ENCODE data around the gene RAB30.
A peak's percentile ranks its signal among the peaks of the same experiment; 100 is the strongest.
"Not testable (repeated sequence)": the region's sequence is repeated elsewhere in the genome, so short reads cannot be mapped to it uniquely, and the experiment has no call there.

RAB30 gene

DNA sequence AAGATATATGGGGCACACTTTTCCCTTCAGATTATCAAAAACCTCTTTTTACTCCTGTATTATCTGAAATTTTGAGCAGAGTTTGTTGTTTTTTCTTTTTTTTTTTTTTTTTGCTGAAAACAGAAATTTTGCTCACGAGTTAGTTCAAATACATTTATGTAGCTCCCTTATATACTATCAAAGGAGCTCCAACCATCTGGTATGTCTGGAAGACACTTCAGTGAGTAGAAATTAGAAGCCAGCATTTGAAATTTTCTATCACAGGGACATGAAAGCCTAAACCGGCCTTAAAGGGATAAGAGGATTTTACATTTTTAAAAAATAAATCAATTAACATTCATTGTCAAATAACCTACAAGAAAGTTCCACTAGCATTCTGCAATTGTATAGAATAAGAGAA lies 96.8 kb downstream of the RAB30 start:
- Histone ChIP-seq H3K9me2 (replicated peaks; ENCODE audit: control insufficient read depth, low read length) (no peaks in the 10 kb centered on the region), H3K4me3 (ENCODE audit: low read length) (no peak overlapping the region), H3K9me3 (ENCODE audit: control insufficient read depth, insufficient read depth, low read length) (peaks cover 3% of the 10 kb centered on the region; the same call in 1 of the 2 replicates), H3K36me3 (ENCODE audit: control insufficient read depth, low read length) (peaks cover 28% of the 10 kb centered on the region), H3K27me3 (ENCODE audit: control insufficient read depth, low read length) (no peaks in the 10 kb centered on the region), H3K4me1 (ENCODE audit: control insufficient read depth, low read length) (peaks cover 84% of the 10 kb centered on the region), H3K27ac (ENCODE audit: low read depth, low read length) (no peak overlapping the region), H3K4me2 (ENCODE audit: low read length) (no peak overlapping the region), H3F3A (ENCODE audit: control insufficient read depth, insufficient read depth) (peaks cover 9% of the 10 kb centered on the region), H3K79me2 (ENCODE audit: control insufficient read depth, low read length) (peaks cover 3% of the 10 kb centered on the region; the same call in 1 of the 2 replicates), H4K20me1 (ENCODE audit: control insufficient read depth, insufficient read depth, low read depth, low read length) (no peaks in the 10 kb centered on the region)
- TF ChIP-seq EZH2phosphoT487 (IDR thresholded peaks at IDR 0.05; ENCODE audit: borderline replicate concordance, low read length), result no peak
- TF ChIP-seq, protein P1, sequence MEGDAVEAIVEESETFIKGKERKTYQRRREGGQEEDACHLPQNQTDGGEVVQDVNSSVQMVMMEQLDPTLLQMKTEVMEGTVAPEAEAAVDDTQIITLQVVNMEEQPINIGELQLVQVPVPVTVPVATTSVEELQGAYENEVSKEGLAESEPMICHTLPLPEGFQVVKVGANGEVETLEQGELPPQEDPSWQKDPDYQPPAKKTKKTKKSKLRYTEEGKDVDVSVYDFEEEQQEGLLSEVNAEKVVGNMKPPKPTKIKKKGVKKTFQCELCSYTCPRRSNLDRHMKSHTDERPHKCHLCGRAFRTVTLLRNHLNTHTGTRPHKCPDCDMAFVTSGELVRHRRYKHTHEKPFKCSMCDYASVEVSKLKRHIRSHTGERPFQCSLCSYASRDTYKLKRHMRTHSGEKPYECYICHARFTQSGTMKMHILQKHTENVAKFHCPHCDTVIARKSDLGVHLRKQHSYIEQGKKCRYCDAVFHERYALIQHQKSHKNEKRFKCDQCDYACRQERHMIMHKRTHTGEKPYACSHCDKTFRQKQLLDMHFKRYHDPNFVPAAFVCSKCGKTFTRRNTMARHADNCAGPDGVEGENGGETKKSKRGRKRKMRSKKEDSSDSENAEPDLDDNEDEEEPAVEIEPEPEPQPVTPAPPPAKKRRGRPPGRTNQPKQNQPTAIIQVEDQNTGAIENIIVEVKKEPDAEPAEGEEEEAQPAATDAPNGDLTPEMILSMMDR (IDR thresholded peaks at IDR 0.05; ENCODE audit: low read depth, low read length, poor library complexity, severe bottlenecking), result no peak

DNA sequence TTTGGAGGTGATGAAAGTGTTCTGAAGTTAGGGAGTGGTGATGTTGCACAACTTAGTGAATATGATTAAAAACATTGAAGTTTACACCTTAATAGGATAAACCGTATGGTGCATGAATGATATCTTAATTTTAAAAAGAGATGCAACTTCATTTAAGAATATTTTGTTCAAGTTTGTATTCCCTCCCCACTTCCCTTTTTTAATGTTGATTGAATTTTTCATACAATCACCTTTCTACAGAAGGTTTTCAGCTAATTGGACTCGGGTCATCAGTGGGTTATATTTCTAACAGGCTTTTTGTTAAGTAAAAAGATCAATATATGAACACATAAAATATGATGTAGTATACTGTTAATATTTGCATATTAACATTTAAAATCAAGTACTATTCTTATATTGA lies 97.6 kb downstream of the RAB30 start:
- no peak for TF ChIP-seq EZH2phosphoT487 (IDR thresholded peaks at IDR 0.05; ENCODE audit: borderline replicate concordance, low read length)
- TF ChIP-seq, protein P1 (IDR thresholded peaks at IDR 0.05; ENCODE audit: low read depth, low read length, poor library complexity, severe bottlenecking), result no peak
- H3K9me2 ChIP-seq (replicated peaks; ENCODE audit: control insufficient read depth, low read length), result no peaks in the 10 kb centered on the region
- H3K4me2 ChIP-seq (ENCODE audit: low read length), result peak overlapping the region; percentile 6; the same call in 1 of the 2 replicates
- peaks cover 3% of the 10 kb centered on the region; the same call in 1 of the 2 replicates for H3K9me3 ChIP-seq (ENCODE audit: control insufficient read depth, insufficient read depth, low read length)
- no peaks in the 10 kb centered on the region for H4K20me1 ChIP-seq (ENCODE audit: control insufficient read depth, insufficient read depth, low read depth, low read length)
- no peak overlapping the region for H3K27ac ChIP-seq (ENCODE audit: low read depth, low read length)
- H3K36me3 ChIP-seq (ENCODE audit: control insufficient read depth, low read length), result peaks cover 25% of the 10 kb centered on the region
- peaks cover 13% of the 10 kb centered on the region for H3F3A ChIP-seq (ENCODE audit: control insufficient read depth, insufficient read depth)
- H3K27me3 ChIP-seq (ENCODE audit: control insufficient read depth, low read length), result no peaks in the 10 kb centered on the region
- H3K4me3 ChIP-seq (ENCODE audit: low read length), result no peak overlapping the region
- H3K4me1 ChIP-seq (ENCODE audit: control insufficient read depth, low read length), result peaks cover 84% of the 10 kb centered on the region
- peaks cover 3% of the 10 kb centered on the region; the same call in 1 of the 2 replicates for H3K79me2 ChIP-seq (ENCODE audit: control insufficient read depth, low read length)

GRCh38 chr11:82972103-82972502 lies 99.6 kb downstream of the RAB30 start:
- Histone ChIP-seq H3K9me2 (replicated peaks; ENCODE audit: control insufficient read depth, low read length) (no peaks in the 10 kb centered on the region), H3K4me3 (ENCODE audit: low read length) (no peak overlapping the region), H3K9me3 (ENCODE audit: control insufficient read depth, insufficient read depth, low read length) (peaks cover 3% of the 10 kb centered on the region; the same call in 1 of the 2 replicates), H3K4me1 (ENCODE audit: control insufficient read depth, low read length) (peaks cover 71% of the 10 kb centered on the region), H3K79me2 (ENCODE audit: control insufficient read depth, low read length) (no peaks in the 10 kb centered on the region), H3F3A (ENCODE audit: control insufficient read depth, insufficient read depth) (peaks cover 13% of the 10 kb centered on the region), H3K27ac (ENCODE audit: low read depth, low read length) (no peak overlapping the region), H3K27me3 (ENCODE audit: control insufficient read depth, low read length) (no peaks in the 10 kb centered on the region), H3K4me2 (ENCODE audit: low read length) (no peak overlapping the region), H3K36me3 (ENCODE audit: control insufficient read depth, low read length) (peaks cover 8% of the 10 kb centered on the region), H4K20me1 (ENCODE audit: control insufficient read depth, insufficient read depth, low read depth, low read length) (no peaks in the 10 kb centered on the region)
- TF ChIP-seq EZH2phosphoT487 (IDR thresholded peaks at IDR 0.05; ENCODE audit: borderline replicate concordance, low read length), result no peak
- TF ChIP-seq, protein P1 (IDR thresholded peaks at IDR 0.05; ENCODE audit: low read depth, low read length, poor library complexity, severe bottlenecking), result no peak

DNA sequence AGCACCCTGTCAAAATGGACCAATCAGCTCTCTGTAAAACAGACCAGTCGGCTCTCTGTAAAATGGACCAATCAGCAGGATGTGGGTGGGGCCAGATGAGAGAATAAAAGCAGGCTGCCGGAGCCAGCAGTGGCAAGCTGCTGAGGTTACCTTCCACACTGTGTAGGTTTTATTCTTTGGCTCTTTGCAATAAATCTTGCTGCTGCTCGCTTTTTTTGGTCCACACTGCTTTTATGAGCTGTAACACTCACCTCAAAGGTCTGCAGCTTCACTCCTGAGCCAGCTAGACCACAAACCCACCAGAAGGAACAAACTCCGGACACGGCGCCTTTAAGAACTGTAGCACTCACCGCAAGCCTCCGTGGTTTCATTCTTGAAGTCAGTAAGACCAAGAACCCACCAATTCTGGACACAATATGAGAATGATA lies 100.2 kb downstream of the RAB30 start:
- H3F3A ChIP-seq (ENCODE audit: control insufficient read depth, insufficient read depth), result peaks cover 13% of the 10 kb centered on the region
- H3K79me2 ChIP-seq (ENCODE audit: control insufficient read depth, low read length); H3K4me2 ChIP-seq (ENCODE audit: low read length); H4K20me1 ChIP-seq (ENCODE audit: control insufficient read depth, insufficient read depth, low read depth, low read length); H3K27me3 ChIP-seq (ENCODE audit: control insufficient read depth, low read length); H3K36me3 ChIP-seq (ENCODE audit: control insufficient read depth, low read length); H3K4me3 ChIP-seq (ENCODE audit: low read length); H3K9me3 ChIP-seq (ENCODE audit: control insufficient read depth, insufficient read depth, low read length); H3K9me2 ChIP-seq (replicated peaks; ENCODE audit: control insufficient read depth, low read length); H3K27ac ChIP-seq (ENCODE audit: low read depth, low read length): not testable (repeated sequence)
- peaks cover 65% of the 10 kb centered on the region for H3K4me1 ChIP-seq (ENCODE audit: control insufficient read depth, low read length)

GRCh38 chr11:82970507-82971083 lies 101.1 kb downstream of the RAB30 start:
- not testable (repeated sequence) for H3K9me2 ChIP-seq (replicated peaks; ENCODE audit: control insufficient read depth, low read length); H3K27me3 ChIP-seq (ENCODE audit: control insufficient read depth, low read length); H3K79me2 ChIP-seq (ENCODE audit: control insufficient read depth, low read length); H4K20me1 ChIP-seq (ENCODE audit: control insufficient read depth, insufficient read depth, low read depth, low read length); H3K36me3 ChIP-seq (ENCODE audit: control insufficient read depth, low read length); H3K9me3 ChIP-seq (ENCODE audit: control insufficient read depth, insufficient read depth, low read length); H3F3A ChIP-seq (ENCODE audit: control insufficient read depth, insufficient read depth)
- H3K4me2 ChIP-seq (ENCODE audit: low read length), result peak overlapping the region; percentile 67
- H3K4me1 ChIP-seq (ENCODE audit: control insufficient read depth, low read length), result peaks cover 56% of the 10 kb centered on the region
- H3K27ac ChIP-seq (ENCODE audit: low read depth, low read length), result peak overlapping the region; percentile 76
- H3K4me3 ChIP-seq (ENCODE audit: low read length), result peak overlapping the region; percentile 29

Measured in DOHH2 (cell line).